Upper lobe of right lung (tissue), 1 donor: ENCODE measurements around the gene NABP1. TPM values are rescaled to one million over a fixed set of nuclear protein-coding genes. Genes with fewer than 3 reads are reported as not detected.

ENCODE experiments used
- ATAC-seq: fragments of 200-7000 bp; cut with Tn5 transposase; one replicate; pipeline ENCODE4 v1.9.1; 2020; ENCODE audit warnings: mild to moderate bottlenecking, moderate library complexity
- DNase-seq: peaks from one replicate; pipeline ENCODE4 v3.0.0-alpha.2; 2020
- H3K27ac ChIP-seq: fragments of 200-600 bp; one replicate; pipeline ENCODE4 v1.8.0; 2022
- H3K27me3 ChIP-seq: fragments of 200-600 bp; one replicate; pipeline ENCODE4 v1.8.0; 2022; ENCODE audit warnings: mild to moderate bottlenecking
- H3K36me3 ChIP-seq: fragments of 200-600 bp; one replicate; pipeline ENCODE4 v1.8.0; 2022
- H3K4me1 ChIP-seq: fragments of 200-600 bp; one replicate; pipeline ENCODE4 v1.8.0; 2022
- H3K4me3 ChIP-seq: fragments of 200-600 bp; one replicate; pipeline ENCODE4 v1.8.0; 2022; ENCODE audit warnings: mild to moderate bottlenecking
- H3K9me3 ChIP-seq: fragments of 200-600 bp; one replicate; pipeline ENCODE4 v1.8.0; 2022
- CTCF ChIP-seq: fragments of 200-600 bp; IDR thresholded peaks from one replicate; pipeline ENCODE4 v1.8.0; 2022; ENCODE audit warnings: antibody characterized with exemption
- intact Hi-C: fragments of 100-400 bp; cut with DNase I; formaldehyde crosslinking; loops from one replicate; pipeline ENCODE4 v1.11.0; 2022
- total RNA-seq: library from RNA; stranded (reverse); fragmentation: NEBNext Ultra II Directional; extraction: Animal tissue kit (Norgen Biotek cat#: 25700); gene quantifications from one replicate; pipeline ENCODE4 v1.2.1, GENCODE V29; 2021
- donor health status: DM: no; HTN: yes; CAD: no; lungs with severe emphysema.

NABP1 gene
- total RNA-seq, 1 donor from 2014 or later: 50.2 TPM

- no peak for ATAC-seq
- intact Hi-C loops: no loop called here
Measured at GRCh38 chr2:191645032-191645431, 32.9 kb upstream of the NABP1 start.

GRCh38 chr2:191645434-191646162 is 32.3 kb upstream of the NABP1 start:
- Histone ChIP-seq H3K4me3 (no peak overlapping the region), H3K9me3 (no peaks in the 10 kb centered on the region), H3K36me3 (no peaks in the 10 kb centered on the region), H3K27ac (no peak overlapping the region), H3K27me3 (no peaks in the 10 kb centered on the region), H3K4me1 (no peaks in the 10 kb centered on the region)
- ATAC-seq: peak; percentile 76
- intact Hi-C loops: no loop called here
- no peak for DNase-seq
- no peak for TF ChIP-seq CTCF

More at GRCh38 chr2:191645032-191645431, 32.9 kb upstream of the NABP1 start:
- no peak for TF ChIP-seq CTCF
- Histone ChIP-seq H3K4me3 (no peak overlapping the region), H3K36me3 (no peaks in the 10 kb centered on the region), H3K27ac (no peak overlapping the region), H3K9me3 (no peaks in the 10 kb centered on the region), H3K4me1 (no peaks in the 10 kb centered on the region), H3K27me3 (no peaks in the 10 kb centered on the region)
- DNase-seq: no peak

- no peak for TF ChIP-seq CTCF
- H3K27me3 ChIP-seq: no peaks in the 10 kb centered on the region
- ATAC-seq (no peak), DNase-seq (no peak)
- intact Hi-C loops: no loop called here
- H3K4me3 ChIP-seq: no peak overlapping the region
- no peak overlapping the region for H3K27ac ChIP-seq
- H3K4me1 ChIP-seq: no peaks in the 10 kb centered on the region
- no peaks in the 10 kb centered on the region for H3K36me3 ChIP-seq
- H3K9me3 ChIP-seq: no peaks in the 10 kb centered on the region
Measured at GRCh38 chr2:191646163-191646902, 31.6 kb upstream of the NABP1 start.

- H3K4me3 ChIP-seq: no peak overlapping the region
- intact Hi-C loops: no loop called here
- H3K27me3 ChIP-seq: no peaks in the 10 kb centered on the region
- no peak for ATAC-seq
- no peaks in the 10 kb centered on the region for H3K4me1 ChIP-seq
- H3K27ac ChIP-seq: no peak overlapping the region
- no peak for DNase-seq
- no peak for TF ChIP-seq CTCF
- no peaks in the 10 kb centered on the region for H3K9me3 ChIP-seq
- H3K36me3 ChIP-seq: no peaks in the 10 kb centered on the region
Measured at GRCh38 chr2:191649519-191649918, 28.4 kb upstream of the NABP1 start.

- Histone ChIP-seq H3K27me3 (no peaks in the 10 kb centered on the region), H3K9me3 (no peaks in the 10 kb centered on the region), H3K4me3 (no peak overlapping the region), H3K27ac (no peak overlapping the region), H3K36me3 (no peaks in the 10 kb centered on the region), H3K4me1 (peaks cover 3% of the 10 kb centered on the region)
- peak; percentile 57 for ATAC-seq
- no peak for DNase-seq
- intact Hi-C loops: no loop called here
- no peak for TF ChIP-seq CTCF
Measured at GRCh38 chr2:191650896-191651773, 26.8 kb upstream of the NABP1 start.
